Measurements from ENCODE around the gene TMEM245. TPM values are rescaled to one million over a fixed set of nuclear protein-coding genes. Genes with fewer than 3 reads are reported as not detected.

Gene TMEM245
- total RNA-seq, 2 experiments from 2014 or later: 22.0 to 36.1 TPM

DNA sequence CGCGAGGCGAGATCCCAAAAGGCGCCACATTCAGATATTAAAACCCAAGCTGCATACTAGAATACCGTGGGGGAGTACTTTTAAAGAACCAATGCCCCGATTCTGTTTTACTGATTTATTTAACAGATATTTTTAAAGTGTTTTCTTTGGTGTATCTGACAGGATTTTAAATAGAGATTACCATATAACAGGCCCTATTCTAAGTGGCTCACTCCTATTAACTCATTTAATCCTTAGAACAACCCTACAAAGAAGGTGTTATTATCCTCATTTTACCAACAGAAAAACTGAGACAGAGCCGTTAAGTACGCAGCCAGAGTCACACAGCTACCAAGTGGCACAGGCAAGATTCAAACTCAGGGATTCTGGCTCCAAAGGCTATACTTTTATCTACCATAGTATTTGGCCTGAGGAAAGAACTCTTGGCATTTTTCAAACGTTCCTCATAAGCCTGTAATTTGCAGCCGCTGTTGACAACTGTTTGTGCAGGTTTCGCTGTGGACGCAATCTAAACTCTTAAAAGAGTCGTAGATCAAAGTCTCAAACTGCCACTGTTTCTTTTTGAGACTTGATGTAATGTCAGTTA, 550 bp upstream of the TMEM245 start:
- BruUV-seq (replicated peaks): TSS peak; percentile 88
- Histone ChIP-seq H3K36me3 (ENCODE audit: insufficient read depth, low read length) (peaks cover 31% of the 10 kb centered on the region), H3K9me3 (ENCODE audit: low read length) (no peaks in the 10 kb centered on the region), H2AFZ (ENCODE audit: low read length) (peak overlapping the region; percentile 95), H4K20me1 (ENCODE audit: insufficient read depth, low read length) (peaks cover 29% of the 10 kb centered on the region; the same call in 1 of the 2 replicates), H3K79me2 (ENCODE audit: insufficient read depth, low read depth, low read length) (peaks cover 45% of the 10 kb centered on the region), H3K27ac (ENCODE audit: low read depth, low read length, poor library complexity, severe bottlenecking) (peak overlapping the region; percentile 65), H3K4me2 (ENCODE audit: low read length) (peak overlapping the region; percentile 63), H3K4me3 (ENCODE audit: low read depth, low read length, poor library complexity, severe bottlenecking) (peak overlapping the region; percentile 60), H3K9me2 (ENCODE audit: insufficient read depth, low read length) (no peaks in the 10 kb centered on the region), H3K4me1 (ENCODE audit: insufficient read depth, low read length, poor library complexity, severe bottlenecking) (peaks cover 49% of the 10 kb centered on the region)
- DNase-seq (ENCODE audit: low spot score): no peak
- ChIA-PET POLR2A (interaction anchor here (0.5 to 4.1 kb wide), 9 partner anchors 9 to 1654 kb away, joined by 3 to 53 read pairs (median 3); no protein-coding TSS in a partner anchor), CTCF (ENCODE audit: unreplicated experiment) (no interaction called here)
- intact Hi-C loops (cut with micrococcal nuclease; ENCODE audit: unreplicated experiment): no loop called here
- TF ChIP-seq, protein P1, sequence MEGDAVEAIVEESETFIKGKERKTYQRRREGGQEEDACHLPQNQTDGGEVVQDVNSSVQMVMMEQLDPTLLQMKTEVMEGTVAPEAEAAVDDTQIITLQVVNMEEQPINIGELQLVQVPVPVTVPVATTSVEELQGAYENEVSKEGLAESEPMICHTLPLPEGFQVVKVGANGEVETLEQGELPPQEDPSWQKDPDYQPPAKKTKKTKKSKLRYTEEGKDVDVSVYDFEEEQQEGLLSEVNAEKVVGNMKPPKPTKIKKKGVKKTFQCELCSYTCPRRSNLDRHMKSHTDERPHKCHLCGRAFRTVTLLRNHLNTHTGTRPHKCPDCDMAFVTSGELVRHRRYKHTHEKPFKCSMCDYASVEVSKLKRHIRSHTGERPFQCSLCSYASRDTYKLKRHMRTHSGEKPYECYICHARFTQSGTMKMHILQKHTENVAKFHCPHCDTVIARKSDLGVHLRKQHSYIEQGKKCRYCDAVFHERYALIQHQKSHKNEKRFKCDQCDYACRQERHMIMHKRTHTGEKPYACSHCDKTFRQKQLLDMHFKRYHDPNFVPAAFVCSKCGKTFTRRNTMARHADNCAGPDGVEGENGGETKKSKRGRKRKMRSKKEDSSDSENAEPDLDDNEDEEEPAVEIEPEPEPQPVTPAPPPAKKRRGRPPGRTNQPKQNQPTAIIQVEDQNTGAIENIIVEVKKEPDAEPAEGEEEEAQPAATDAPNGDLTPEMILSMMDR (conservative IDR thresholded peaks at IDR 0.05; ENCODE audit: low read length): no peak
- TF ChIP-seq EZH2phosphoT487 (IDR thresholded peaks at IDR 0.05; ENCODE audit: borderline replicate concordance, low read depth, low read length): no peak

DNA sequence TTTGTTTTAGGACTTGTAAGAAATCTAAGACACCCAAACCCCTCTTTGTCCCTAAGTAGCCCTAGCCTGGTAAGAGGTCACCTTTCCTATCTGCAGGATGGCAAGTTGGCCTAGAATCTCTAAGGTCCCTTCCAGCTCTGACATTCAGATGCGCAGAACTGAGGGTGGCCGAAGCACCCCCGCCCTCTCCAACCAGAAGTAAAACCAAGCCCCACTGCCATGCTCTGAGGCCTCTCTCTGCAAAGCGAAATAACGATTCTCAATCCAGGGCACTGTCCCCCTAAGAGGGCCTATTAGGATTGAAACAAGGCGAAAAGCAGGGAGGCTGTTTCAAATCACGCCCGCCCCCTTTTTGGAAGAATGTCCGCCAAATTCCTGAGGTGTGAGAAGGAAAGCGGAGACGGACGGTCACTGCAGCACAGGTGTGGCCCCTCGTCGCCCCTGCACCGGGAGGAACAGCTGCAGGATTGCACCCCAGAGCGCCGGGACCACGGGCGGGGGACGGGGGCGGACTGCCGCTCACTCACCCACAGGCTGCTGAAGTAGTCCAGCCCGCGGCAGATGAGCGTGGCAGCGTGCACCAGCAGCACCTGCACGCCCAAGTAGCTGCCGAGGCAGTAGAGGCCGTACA, 824 bp downstream of the TMEM245 start:
- POLR2A ChIA-PET: interaction anchor here (0.9 to 4.1 kb wide), 6 partner anchors 8 to 18 kb away, joined by 3 to 53 read pairs (median 4); no protein-coding TSS in a partner anchor
- Histone ChIP-seq H3K4me1 (ENCODE audit: insufficient read depth, low read length, poor library complexity, severe bottlenecking) (peaks cover 63% of the 10 kb centered on the region), H3K4me2 (ENCODE audit: low read length) (peak overlapping the region; percentile 85), H3K27ac (ENCODE audit: low read depth, low read length, poor library complexity, severe bottlenecking) (peak overlapping the region; percentile 80), H3K9me2 (ENCODE audit: insufficient read depth, low read length) (no peaks in the 10 kb centered on the region), H4K20me1 (ENCODE audit: insufficient read depth, low read length) (peaks cover 39% of the 10 kb centered on the region), H3K9me3 (ENCODE audit: low read length) (no peaks in the 10 kb centered on the region), H3K79me2 (ENCODE audit: insufficient read depth, low read depth, low read length) (peaks cover 58% of the 10 kb centered on the region), H3K4me3 (ENCODE audit: low read depth, low read length, poor library complexity, severe bottlenecking) (peak overlapping the region; percentile 96), H2AFZ (ENCODE audit: low read length) (no peak overlapping the region), H3K36me3 (ENCODE audit: insufficient read depth, low read length) (peaks cover 40% of the 10 kb centered on the region)
- BruUV-seq (replicated peaks): no TSS peak
- no peak for TF ChIP-seq EZH2phosphoT487 (IDR thresholded peaks at IDR 0.05; ENCODE audit: borderline replicate concordance, low read depth, low read length)
- TF ChIP-seq, protein P1 (conservative IDR thresholded peaks at IDR 0.05; ENCODE audit: low read length): no peak
- intact Hi-C loops (cut with micrococcal nuclease; ENCODE audit: unreplicated experiment): loop anchor here (2.0 to 5.0 kb wide), 2 partner anchors 106 to 187 kb away; partner anchors contain the start of genes ABITRAM, CTNNAL1 and ELP1
- CTCF ChIA-PET (ENCODE audit: unreplicated experiment): interaction anchor here (0.8 to 1.1 kb wide), 2 partner anchors 9 kb away, joined by 3 read pairs; no protein-coding TSS in a partner anchor
- DNase-seq (ENCODE audit: low spot score): no peak

Data from OCI-LY7 (cell line).